ENCODE data around the gene KCTD16. TPM values are rescaled to one million over a fixed set of nuclear protein-coding genes. Genes with fewer than 3 reads are reported as not detected.

Gene KCTD16
- total RNA-seq, 2 experiments from 2014 or later, result 0.19 to 0.32 TPM

DNA sequence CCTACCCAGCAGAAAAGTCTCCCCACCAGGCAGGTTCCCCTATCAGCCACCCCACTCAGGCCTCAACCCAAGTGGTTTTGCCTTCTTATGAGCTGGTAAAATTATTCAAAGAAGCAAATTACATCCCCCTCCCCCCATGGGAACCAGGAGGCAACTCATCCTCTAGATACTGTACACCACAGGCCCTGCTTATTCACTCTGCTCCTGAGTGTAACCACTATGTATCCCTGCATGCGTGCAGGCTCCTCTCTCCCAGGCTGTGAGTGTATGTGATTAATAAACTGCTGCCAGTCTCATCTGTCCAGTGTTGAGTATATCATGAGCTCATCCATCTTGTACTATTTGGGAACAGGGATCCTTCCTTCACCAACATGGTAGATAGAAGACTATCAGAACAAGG is 8.6 kb downstream of the KCTD16 start:
- Histone ChIP-seq H3K4me2 (ENCODE audit: low read length) (no peak overlapping the region), H3K79me2 (ENCODE audit: insufficient read depth, low read depth, low read length) (no peaks in the 10 kb centered on the region), H3K4me3 (ENCODE audit: low read depth, low read length, poor library complexity, severe bottlenecking) (no peak overlapping the region), H4K20me1 (ENCODE audit: insufficient read depth, low read length) (no peaks in the 10 kb centered on the region), H3K27ac (ENCODE audit: low read depth, low read length, poor library complexity, severe bottlenecking) (no peak overlapping the region), H3K4me1 (ENCODE audit: insufficient read depth, low read length, poor library complexity, severe bottlenecking) (no peaks in the 10 kb centered on the region), H3K36me3 (ENCODE audit: insufficient read depth, low read length) (no peaks in the 10 kb centered on the region), H3K9me2 (ENCODE audit: insufficient read depth, low read length) (no peaks in the 10 kb centered on the region), H3K9me3 (ENCODE audit: low read length) (no peaks in the 10 kb centered on the region), H2AFZ (ENCODE audit: low read length) (no peak overlapping the region)
- ChIA-PET POLR2A (interaction anchor here (0.8 to 2.8 kb wide), 2 partner anchors 9 to 11 kb away, joined by 4 to 11 read pairs; partner anchors contain the start of genes KCTD16 and YIPF5), CTCF (ENCODE audit: unreplicated experiment) (no interaction called here)
- BruUV-seq (replicated peaks), result no TSS peak
- intact Hi-C loops (cut with micrococcal nuclease; ENCODE audit: unreplicated experiment), result loop anchor here (10.0 kb wide), 1 partner anchor 774 kb away; the partner anchor contains the start of gene NR3C1
- no peak for DNase-seq (ENCODE audit: low spot score)
- no peak for TF ChIP-seq EZH2phosphoT487 (IDR thresholded peaks at IDR 0.05; ENCODE audit: borderline replicate concordance, low read depth, low read length)
- TF ChIP-seq, protein P1, sequence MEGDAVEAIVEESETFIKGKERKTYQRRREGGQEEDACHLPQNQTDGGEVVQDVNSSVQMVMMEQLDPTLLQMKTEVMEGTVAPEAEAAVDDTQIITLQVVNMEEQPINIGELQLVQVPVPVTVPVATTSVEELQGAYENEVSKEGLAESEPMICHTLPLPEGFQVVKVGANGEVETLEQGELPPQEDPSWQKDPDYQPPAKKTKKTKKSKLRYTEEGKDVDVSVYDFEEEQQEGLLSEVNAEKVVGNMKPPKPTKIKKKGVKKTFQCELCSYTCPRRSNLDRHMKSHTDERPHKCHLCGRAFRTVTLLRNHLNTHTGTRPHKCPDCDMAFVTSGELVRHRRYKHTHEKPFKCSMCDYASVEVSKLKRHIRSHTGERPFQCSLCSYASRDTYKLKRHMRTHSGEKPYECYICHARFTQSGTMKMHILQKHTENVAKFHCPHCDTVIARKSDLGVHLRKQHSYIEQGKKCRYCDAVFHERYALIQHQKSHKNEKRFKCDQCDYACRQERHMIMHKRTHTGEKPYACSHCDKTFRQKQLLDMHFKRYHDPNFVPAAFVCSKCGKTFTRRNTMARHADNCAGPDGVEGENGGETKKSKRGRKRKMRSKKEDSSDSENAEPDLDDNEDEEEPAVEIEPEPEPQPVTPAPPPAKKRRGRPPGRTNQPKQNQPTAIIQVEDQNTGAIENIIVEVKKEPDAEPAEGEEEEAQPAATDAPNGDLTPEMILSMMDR (conservative IDR thresholded peaks at IDR 0.05; ENCODE audit: low read length), result no peak

DNA sequence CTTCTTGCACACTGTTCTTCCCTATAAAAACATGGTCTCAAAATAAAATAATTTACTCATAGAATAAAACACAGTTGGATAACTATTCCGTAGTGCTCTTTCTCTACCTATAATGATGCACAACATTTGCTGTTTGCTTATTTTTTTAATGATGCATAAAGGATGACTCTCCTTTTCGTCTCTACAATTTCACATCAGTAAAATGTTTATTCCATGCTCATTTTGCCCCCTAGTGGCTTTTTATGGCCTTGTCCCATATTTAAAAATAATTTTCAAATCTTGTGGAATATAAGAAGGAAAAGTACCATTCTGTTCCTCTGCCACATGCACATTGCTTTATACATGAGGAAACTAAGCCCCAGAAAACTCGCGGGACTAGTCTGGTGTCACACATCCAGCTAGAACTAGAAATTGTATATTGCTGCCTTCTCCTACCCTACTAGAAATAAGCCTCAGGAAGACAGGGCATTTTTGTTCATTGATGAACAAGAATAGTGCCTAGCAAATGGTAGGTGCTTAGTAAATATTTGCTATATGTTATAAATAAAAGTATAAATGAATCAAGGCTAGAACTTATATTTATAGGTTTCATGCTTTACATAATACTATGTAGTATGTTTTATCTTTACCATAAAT is 12.7 kb downstream of the KCTD16 start:
- ChIA-PET POLR2A (no interaction called here), CTCF (ENCODE audit: unreplicated experiment) (no interaction called here)
- Histone ChIP-seq H3K4me3 (ENCODE audit: low read depth, low read length, poor library complexity, severe bottlenecking) (no peak overlapping the region), H3K36me3 (ENCODE audit: insufficient read depth, low read length) (no peaks in the 10 kb centered on the region), H3K79me2 (ENCODE audit: insufficient read depth, low read depth, low read length) (no peaks in the 10 kb centered on the region), H4K20me1 (ENCODE audit: insufficient read depth, low read length) (no peaks in the 10 kb centered on the region), H2AFZ (ENCODE audit: low read length) (no peak overlapping the region), H3K9me2 (ENCODE audit: insufficient read depth, low read length) (no peaks in the 10 kb centered on the region), H3K4me2 (ENCODE audit: low read length) (no peak overlapping the region), H3K27ac (ENCODE audit: low read depth, low read length, poor library complexity, severe bottlenecking) (no peak overlapping the region), H3K9me3 (ENCODE audit: low read length) (no peaks in the 10 kb centered on the region; the same call in 1 of the 2 replicates), H3K4me1 (ENCODE audit: insufficient read depth, low read length, poor library complexity, severe bottlenecking) (peaks cover 19% of the 10 kb centered on the region)
- DNase-seq (ENCODE audit: low spot score), result peak; percentile 51
- no TSS peak for BruUV-seq (replicated peaks)
- TF ChIP-seq, protein P1 (conservative IDR thresholded peaks at IDR 0.05; ENCODE audit: low read length), result peak; percentile 90
- TF ChIP-seq EZH2phosphoT487 (IDR thresholded peaks at IDR 0.05; ENCODE audit: borderline replicate concordance, low read depth, low read length), result no peak
- intact Hi-C loops (cut with micrococcal nuclease; ENCODE audit: unreplicated experiment), result loop anchor here (10.0 kb wide), 2 partner anchors 1179 to 1259 kb away; no protein-coding TSS in a partner anchor

All from OCI-LY7 (cell line).